ENCODE results near the gene TSPAN6.

GRCh38 chrX:100652266-100652665 is 15.7 kb upstream of the TSPAN6 start:
- TF ChIP-seq, protein P1, sequence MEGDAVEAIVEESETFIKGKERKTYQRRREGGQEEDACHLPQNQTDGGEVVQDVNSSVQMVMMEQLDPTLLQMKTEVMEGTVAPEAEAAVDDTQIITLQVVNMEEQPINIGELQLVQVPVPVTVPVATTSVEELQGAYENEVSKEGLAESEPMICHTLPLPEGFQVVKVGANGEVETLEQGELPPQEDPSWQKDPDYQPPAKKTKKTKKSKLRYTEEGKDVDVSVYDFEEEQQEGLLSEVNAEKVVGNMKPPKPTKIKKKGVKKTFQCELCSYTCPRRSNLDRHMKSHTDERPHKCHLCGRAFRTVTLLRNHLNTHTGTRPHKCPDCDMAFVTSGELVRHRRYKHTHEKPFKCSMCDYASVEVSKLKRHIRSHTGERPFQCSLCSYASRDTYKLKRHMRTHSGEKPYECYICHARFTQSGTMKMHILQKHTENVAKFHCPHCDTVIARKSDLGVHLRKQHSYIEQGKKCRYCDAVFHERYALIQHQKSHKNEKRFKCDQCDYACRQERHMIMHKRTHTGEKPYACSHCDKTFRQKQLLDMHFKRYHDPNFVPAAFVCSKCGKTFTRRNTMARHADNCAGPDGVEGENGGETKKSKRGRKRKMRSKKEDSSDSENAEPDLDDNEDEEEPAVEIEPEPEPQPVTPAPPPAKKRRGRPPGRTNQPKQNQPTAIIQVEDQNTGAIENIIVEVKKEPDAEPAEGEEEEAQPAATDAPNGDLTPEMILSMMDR (IDR thresholded peaks at IDR 0.05) = no peak
- no peak for TF ChIP-seq POLR2AphosphoS5 (IDR thresholded peaks at IDR 0.05)
